GM19468 (cell line): Measurements from ENCODE around the gene TRAT1.

Experiments
- ATAC-seq: cut with Tn5 transposase; IDR thresholded peaks from one replicate; pipeline ENCODE4 v1.9.1; 2021; ENCODE audit warnings: mild to moderate bottlenecking, moderate library complexity, moderate number of reproducible peaks; ENCODE audit not compliant: unreplicated experiment; ENCODE audit errors: extremely low read depth

Gene TRAT1

DNA sequence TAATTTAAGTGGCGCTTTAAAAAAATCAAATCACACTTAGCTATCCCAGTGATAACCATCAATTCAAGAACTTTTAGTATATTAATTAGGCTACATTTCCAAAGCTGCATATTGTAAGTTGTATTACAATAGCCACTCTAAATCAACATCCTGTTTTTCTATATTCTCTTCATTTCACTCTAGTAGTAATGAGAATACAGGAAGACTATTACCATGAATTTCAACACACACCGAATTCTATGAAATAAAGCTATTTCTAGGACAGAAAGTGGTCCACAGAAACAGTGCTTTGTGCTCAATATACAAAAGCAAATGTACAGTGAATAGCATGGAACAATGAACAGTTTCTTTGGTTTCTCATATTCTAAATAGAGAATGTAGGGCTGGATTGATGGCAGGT is 24.6 kb downstream of the TRAT1 start:
- no peak for ATAC-seq

DNA sequence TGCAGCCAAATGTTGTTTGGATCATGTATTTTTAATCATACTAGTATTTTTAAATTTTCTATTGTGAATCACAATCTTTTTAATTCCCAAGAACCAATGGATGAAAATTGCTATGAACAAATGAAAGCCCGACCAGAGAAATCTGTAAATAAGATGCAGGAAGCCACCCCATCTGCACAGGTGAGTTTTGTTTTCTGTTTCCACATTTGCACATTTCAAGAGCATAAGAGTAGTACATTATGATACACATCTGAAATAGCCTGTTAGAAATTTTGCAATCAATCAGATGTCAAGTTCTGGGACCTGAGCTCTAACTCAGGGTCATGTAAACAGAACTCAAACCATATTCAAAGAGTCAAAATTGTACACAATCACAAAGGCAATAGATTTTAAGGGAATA is 26.5 kb downstream of the TRAT1 start:
- ATAC-seq, result no peak

DNA sequence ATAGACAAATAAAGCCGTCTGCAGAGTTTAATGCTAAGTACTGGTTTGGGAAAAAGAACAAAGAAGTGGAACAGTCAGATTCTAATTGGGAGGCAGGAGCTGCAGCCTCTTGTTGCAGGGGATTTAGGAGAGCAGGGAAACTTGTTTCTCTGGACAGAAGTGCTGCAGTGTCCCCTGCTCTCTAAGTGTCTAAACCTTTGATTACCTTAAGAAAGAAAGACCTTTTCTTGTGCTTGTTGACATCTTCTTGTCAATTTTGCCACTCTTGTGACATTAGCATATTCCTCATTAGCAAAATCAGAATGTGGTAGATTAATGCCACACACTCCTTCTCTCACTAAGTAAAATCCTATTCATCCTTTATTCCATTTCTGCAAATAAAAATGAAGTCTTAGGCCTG is 38.8 kb downstream of the TRAT1 start:
- no peak for ATAC-seq

DNA sequence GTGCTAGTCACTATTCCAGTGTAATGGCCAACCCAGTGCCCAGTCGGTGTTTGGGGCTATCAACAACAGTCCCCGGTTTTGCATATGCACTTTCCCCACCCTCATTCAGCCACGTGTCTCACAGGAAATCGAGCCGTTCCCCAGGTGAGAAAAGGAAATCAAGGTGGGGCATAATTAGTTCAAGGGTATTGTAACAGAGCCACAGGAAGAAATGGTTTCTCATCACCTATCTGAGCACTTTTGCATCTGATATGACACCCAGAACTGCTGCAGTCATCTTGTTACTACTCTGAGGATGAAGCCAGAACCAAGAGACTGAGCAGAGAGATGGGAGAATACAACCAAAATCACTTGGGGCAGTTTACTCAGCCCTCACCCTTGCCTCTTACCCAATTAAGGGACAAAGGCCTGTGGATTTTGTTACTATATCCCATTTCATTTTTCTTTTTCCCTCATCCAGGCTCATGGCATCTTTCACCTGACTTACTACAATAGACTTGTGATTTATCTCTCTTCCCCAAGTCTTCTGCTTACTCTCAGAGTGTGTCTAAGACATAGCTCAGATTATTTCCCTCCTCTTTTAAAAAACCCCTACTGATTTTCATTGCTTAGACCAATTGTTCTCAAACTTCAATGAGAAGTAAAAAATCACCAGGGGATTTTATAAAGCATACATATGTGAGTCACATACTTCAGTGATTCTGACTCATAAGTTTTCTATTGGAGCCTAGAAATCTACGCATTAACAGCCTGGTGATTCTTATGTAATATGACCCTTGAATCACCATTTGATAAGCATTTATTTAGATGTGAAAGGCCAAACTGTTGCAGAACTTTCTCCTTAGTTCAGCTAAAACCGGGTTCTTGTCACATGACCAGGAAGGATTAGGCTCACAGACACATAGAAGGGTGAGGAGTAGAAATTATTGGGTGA is 40.5 kb downstream of the TRAT1 start:
- no peak for ATAC-seq

DNA sequence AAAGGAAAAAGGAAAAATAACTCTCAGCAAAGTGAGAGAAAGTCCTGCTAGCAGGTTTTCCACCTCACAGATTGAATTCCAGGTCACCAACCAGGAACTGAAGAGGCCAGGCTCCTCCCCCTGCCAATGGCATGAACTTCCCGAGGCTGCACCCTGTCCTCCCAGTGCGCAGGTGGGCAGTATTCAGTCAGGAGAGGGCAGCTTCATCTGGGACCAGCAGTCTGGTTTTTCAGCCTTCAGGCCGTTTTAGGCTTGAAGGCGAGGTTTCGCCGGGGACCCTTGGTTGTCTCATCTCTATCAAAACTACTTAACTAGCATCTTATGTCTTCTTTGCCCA is 41.2 kb downstream of the TRAT1 start:
- ATAC-seq, result no peak

DNA sequence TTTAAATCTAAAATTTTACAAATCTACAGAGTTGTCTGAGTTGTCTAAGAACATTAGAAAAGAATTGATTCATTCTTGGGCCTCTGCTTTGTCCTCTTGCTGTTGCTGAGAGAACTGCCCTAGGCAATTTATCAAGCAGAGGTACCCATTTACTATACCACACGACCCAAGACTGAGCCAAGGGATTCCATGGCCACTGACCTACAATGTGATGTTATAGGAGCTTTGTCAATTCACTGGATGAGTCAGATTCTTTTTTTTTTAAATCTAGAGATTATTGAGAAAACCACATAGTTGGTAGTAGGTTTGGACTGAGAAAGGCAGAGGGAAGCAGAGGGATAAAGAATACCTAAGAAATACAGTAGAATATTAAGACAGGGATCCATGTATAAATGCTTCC is 55.3 kb downstream of the TRAT1 start:
- no peak for ATAC-seq

DNA sequence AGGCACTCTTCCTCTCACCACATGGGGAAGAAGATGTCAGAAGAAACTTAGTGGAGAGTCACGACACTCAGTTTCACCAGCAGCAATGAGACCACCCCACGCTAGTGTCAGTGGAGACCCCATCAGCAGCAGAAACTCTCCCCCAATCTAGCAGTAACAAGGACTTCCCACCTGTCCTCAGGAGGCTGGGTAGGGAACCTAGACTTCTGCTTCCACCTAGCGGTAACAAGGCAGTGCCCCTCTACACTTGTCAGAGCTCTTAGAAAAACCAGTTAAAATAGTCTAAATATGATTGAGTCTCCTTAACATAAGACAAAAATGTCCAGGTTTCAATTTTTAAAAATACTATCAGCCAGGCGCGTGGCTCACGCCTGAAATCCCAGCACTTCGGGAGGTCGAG is 57.3 kb downstream of the TRAT1 start:
- ATAC-seq, result no peak

DNA sequence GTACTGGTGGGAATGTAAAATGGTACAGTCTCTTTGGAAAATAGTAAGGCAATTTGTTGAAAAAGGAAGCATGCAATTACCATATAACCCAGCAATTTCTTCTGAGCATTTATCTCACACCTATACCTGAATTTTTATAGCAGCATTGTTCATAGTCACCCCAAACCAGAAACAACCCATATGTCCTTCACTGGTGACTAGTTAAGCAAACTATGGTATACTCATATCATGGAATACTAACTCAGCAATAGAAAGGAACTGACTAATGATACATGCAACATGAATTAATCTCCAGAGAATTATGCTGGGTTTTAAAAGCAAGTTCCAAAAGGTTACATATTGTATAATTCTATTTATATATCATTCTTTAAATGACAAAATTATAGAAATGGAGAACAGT is 60.2 kb downstream of the TRAT1 start:
- no peak for ATAC-seq

DNA sequence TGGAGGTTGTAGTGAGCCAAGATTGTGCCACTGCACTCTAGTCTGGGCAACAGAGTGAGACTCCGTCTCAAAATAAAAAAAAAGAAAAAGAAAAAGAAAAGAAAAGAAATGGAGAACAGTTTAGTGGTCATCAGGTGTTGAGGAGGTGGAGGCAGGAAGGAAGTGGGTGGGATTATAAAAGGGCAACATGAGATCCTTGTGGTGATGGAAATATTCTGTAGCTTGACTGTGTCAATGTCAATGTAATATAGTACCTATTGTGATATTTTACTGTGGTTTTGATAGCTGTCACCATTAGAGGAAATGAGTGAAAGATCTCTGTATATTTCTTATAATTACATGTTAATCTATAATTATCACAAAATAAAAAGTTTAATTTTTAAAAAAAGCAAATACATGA is 60.8 kb downstream of the TRAT1 start:
- no peak for ATAC-seq

DNA sequence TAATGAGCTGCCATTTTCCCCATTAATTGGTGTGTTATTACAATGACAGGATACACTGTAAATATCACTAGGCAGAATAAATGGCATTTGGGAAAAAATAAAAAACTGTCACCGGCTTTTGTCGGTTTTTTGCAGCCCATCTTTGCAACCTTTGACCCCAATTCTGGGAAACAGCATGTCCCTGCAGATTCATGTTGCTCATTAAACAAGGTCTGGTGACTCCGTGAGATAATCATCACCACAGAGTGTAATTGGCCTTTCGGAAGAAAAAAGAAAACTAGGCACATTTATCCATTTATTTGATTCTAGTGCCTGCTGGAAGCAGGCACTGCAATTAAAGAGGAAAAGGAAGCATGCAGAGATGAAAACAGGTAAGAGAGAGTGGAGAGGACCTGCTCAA is 64.5 kb downstream of the TRAT1 start:
- no peak for ATAC-seq

DNA sequence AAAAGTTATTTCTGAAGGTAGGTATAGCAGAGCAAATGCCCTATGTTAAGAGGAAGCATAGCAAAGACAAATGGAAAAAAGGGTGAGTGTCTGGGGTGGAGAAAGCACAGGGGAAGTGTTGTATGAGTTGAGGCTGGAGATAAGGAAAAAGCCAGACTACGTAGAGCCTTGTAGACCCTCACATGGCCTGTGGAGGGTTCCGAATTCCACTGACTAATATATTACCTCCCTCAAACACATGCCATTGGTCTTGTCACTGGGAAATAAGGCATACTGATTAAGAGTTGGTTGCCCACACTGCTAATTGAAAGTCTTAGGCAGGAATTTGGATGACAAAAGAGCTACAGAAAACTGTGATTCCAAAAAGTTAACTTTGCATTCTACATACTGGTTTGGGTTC is 65.2 kb downstream of the TRAT1 start:
- ATAC-seq, result no peak

DNA sequence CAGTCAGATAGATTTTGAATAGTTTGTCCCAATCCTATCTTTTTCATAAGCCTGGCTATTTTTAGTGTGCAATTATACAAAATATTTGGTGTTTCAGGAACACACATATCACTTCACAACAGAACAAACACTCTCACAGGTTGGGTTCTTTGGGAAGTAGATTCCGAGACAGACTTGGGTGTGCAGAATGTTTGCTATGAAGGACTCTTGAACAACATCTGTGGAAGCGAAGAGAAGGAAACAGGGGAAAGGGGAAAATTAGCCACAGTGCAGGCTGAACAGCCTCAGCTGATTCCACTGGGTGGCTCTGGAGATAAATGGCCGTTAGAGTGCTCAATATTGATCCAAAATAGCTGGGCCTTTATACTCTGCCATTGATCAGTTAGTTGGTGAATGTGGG is 69.2 kb downstream of the TRAT1 start:
- ATAC-seq, result no peak

DNA sequence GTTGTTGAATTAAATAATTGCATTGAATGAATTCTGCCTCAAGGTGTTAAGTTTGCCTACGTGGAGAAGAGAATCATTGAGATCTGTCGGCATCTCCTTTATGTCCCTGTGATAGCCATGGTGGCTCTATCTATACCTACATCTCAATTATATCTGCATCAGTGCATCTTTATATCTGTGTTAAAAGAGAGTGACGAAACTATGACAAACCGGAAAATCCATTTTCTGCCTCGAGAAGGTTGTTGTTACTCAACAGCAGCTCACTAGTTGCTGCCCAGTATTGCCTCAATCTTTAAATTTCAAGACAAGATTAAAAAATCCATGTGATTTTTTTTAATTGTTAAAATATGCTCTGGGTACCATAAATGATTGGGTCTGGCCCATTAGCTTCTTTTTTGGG is 72.4 kb downstream of the TRAT1 start:
- no peak for ATAC-seq

DNA sequence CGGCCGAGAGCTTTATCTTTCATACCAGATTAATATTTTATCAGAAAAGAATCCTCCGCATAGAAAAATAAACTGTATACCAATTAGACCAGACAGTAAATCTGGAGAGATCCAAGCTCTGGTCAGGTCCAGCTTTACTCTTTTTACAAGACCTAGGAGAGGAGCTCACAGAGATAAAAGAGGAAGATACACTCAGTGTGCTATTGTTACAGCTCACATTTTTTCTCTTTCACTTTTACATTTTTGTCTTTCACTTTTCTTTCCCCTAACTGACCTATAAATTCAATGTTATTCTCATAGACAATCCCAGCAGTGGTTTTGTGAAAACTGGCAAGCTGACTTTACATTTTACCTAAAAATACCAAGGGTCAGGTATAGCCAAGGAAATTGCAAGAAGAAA is 75.3 kb downstream of the TRAT1 start:
- no peak for ATAC-seq

DNA sequence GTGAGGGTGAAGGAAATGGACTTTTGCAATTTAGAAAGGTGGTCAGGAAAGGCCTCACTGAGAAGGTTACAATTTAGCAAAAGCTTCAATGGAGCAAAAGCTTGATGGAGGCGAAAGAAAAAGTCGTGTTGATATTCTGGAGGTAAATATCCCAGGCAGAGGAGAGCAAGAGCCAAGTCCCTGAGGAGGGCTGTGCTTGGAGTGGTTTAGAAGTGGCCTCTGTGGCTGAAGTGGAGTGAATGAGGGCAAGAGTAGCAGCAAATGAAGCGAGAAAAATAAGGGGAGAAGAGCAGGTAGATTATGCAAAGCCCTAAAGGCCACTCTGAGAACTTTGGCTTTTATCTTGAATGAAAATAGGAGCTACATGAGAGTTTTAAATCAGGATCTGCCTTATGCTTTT is 76.9 kb downstream of the TRAT1 start:
- ATAC-seq, result no peak
